ENCODE measurements around the gene ZDHHC5. TPM values are rescaled to one million over a fixed set of nuclear protein-coding genes. Genes with fewer than 3 reads are reported as not detected.

ZDHHC5 gene
- total RNA-seq, 1 experiment from 2014 or later, result 64.1 TPM

GRCh38 chr11:57681168-57681567, 13.3 kb downstream of the ZDHHC5 start:
- intact Hi-C loops (cut with micrococcal nuclease), result no loop called here
- H3K27me3 ChIP-seq (ENCODE audit: insufficient read depth, low read length), result no peaks in the 10 kb centered on the region
- no peak overlapping the region for H3K27ac ChIP-seq (ENCODE audit: low read depth, low read length)
- peaks cover 4% of the 10 kb centered on the region; the same call in 1 of the 2 replicates for H4K20me1 ChIP-seq (ENCODE audit: insufficient read depth)
- H3K4me2 ChIP-seq (ENCODE audit: low read length), result no peak overlapping the region
- ATAC-seq, result no peak
- TF ChIP-seq ZNF274 (IDR thresholded peaks at IDR 0.05; ENCODE audit: low read depth, low read length), result no peak
- no peak for TF ChIP-seq CBX3 (IDR thresholded peaks at IDR 0.05; ENCODE audit: low read depth)
- TF ChIP-seq REST (IDR thresholded peaks at IDR 0.05; ENCODE audit: low read depth), result no peak
- no peak for TF ChIP-seq CEBPB (IDR thresholded peaks at IDR 0.05; ENCODE audit: low read depth)
- no peak for TF ChIP-seq YY1 (IDR thresholded peaks at IDR 0.05; ENCODE audit: extremely low read depth, insufficient replicate concordance, low read depth, low read length)
- TF ChIP-seq SIN3A (IDR thresholded peaks at IDR 0.05; ENCODE audit: low read depth), result no peak
- TF ChIP-seq MAX (IDR thresholded peaks at IDR 0.05), result no peak
- no peak for TF ChIP-seq ELF1 (IDR thresholded peaks at IDR 0.05; ENCODE audit: borderline replicate concordance, low read depth)
- TF ChIP-seq FOSL1 (IDR thresholded peaks at IDR 0.05; ENCODE audit: low read depth), result no peak
- no peak for TF ChIP-seq POLR2AphosphoS5 (IDR thresholded peaks at IDR 0.05; ENCODE audit: low read depth, low read length)
- no peak for TF ChIP-seq POLR2A (IDR thresholded peaks at IDR 0.05; ENCODE audit: borderline replicate concordance, extremely low read depth, insufficient read depth, insufficient read length)
- TF ChIP-seq TCF7L2 (IDR thresholded peaks at IDR 0.05; ENCODE audit: borderline replicate concordance, extremely low read depth, insufficient read depth, insufficient read length), result no peak
- no peak for TF ChIP-seq CTCF (IDR thresholded peaks at IDR 0.05 in 2 of 3, conservative IDR thresholded peaks at IDR 0.05 in 1 of 3; ENCODE audit: borderline replicate concordance in 1 of 3, insufficient read depth in 1 of 3, low read depth in 2 of 3, low read length in 2 of 3)
- TF ChIP-seq ZFX (IDR thresholded peaks at IDR 0.05), result no peak
- TF ChIP-seq SP1 (IDR thresholded peaks at IDR 0.05; ENCODE audit: low read depth), result no peak
- no peak for TF ChIP-seq EZH2 (IDR thresholded peaks at IDR 0.05)
- no peak for TF ChIP-seq EZH2phosphoT487 (IDR thresholded peaks at IDR 0.05; ENCODE audit: borderline replicate concordance)
- TF ChIP-seq, protein P1, sequence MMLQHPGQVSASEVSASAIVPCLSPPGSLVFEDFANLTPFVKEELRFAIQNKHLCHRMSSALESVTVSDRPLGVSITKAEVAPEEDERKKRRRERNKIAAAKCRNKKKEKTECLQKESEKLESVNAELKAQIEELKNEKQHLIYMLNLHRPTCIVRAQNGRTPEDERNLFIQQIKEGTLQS (IDR thresholded peaks at IDR 0.05), result no peak
- TF ChIP-seq SRF (IDR thresholded peaks at IDR 0.05; ENCODE audit: low read depth), result no peak
- ChIA-PET CTCF (no interaction called here), POLR2A (no interaction called here), RAD21 (ENCODE audit: low non-redundant PET in 1 of 2, low total read pairs in 2 of 2, uncharacterized antibody in 2 of 2, unreplicated experiment in 2 of 2) (no interaction called here)
- H3K4me1 ChIP-seq (ENCODE audit: control insufficient read depth in 1 of 2, insufficient read depth in 2 of 2, low read length in 2 of 2), result peaks cover 0 to 6% of the 10 kb centered on the region in 2 experiments; a peak in 1 of 4 replicates
- DNase-seq (ENCODE audit: low read depth, low spot score), result no peak
- H2AFZ ChIP-seq (ENCODE audit: low read depth, low read length, poor library complexity, severe bottlenecking), result no peak overlapping the region
- H3K79me2 ChIP-seq (ENCODE audit: insufficient read depth, low read length), result peaks cover 89% of the 10 kb centered on the region
- H3K9me2 ChIP-seq (ENCODE audit: insufficient read depth), result no peaks in the 10 kb centered on the region
- BruUV-seq (replicated peaks), result no TSS peak
- H3K9me3 ChIP-seq (ENCODE audit: control insufficient read depth in 1 of 2, insufficient read depth in 1 of 2, low read depth in 1 of 2, low read length in 2 of 2), result no peaks in the 10 kb centered on the region
- no peak overlapping the region for H3K4me3 ChIP-seq (replicated peaks in 1 of 2; ENCODE audit: low read depth in 1 of 2, low read length in 2 of 2)
- H3K36me3 ChIP-seq (ENCODE audit: control insufficient read depth in 1 of 2, insufficient read depth in 2 of 2, low read length in 2 of 2), result peaks cover 36 to 38% of the 10 kb centered on the region in 2 experiments; a peak in 3 of 4 replicates
- H3K9ac ChIP-seq (ENCODE audit: low read length), result no peak overlapping the region

Measured in HCT116 (cell line).